ENCODE data around the gene SNAPIN. TPM values are rescaled to one million over a fixed set of nuclear protein-coding genes. Genes with fewer than 3 reads are reported as not detected.

SNAPIN gene
- total RNA-seq, 1 experiment from 2014 or later, result 39.1 TPM

- TF ChIP-seq CTCF (IDR thresholded peaks at IDR 0.05 in 2 of 3, conservative IDR thresholded peaks at IDR 0.05 in 1 of 3; ENCODE audit: borderline replicate concordance in 1 of 3, insufficient read depth in 1 of 3, low read depth in 2 of 3, low read length in 2 of 3) (no peak), ZFX (IDR thresholded peaks at IDR 0.05) (no peak), POLR2A (IDR thresholded peaks at IDR 0.05; ENCODE audit: borderline replicate concordance, extremely low read depth, insufficient read depth, insufficient read length) (no peak)
Observed at GRCh38 chr1:153683854-153684253, 25.4 kb downstream of the SNAPIN start (continued).

- DNase-seq (ENCODE audit: low read depth, low spot score) (no peak), ATAC-seq (no peak)
- H3K4me2 ChIP-seq (ENCODE audit: low read length), result no peak overlapping the region
- no peaks in the 10 kb centered on the region for H4K20me1 ChIP-seq (ENCODE audit: insufficient read depth)
- no peak overlapping the region for H3K4me3 ChIP-seq (replicated peaks in 1 of 2; ENCODE audit: low read depth in 1 of 2, low read length in 2 of 2)
- TF ChIP-seq YY1 (IDR thresholded peaks at IDR 0.05; ENCODE audit: extremely low read depth, insufficient replicate concordance, low read depth, low read length), result no peak
- TF ChIP-seq SIN3A (IDR thresholded peaks at IDR 0.05; ENCODE audit: low read depth), result no peak
- no peak for TF ChIP-seq FOSL1 (IDR thresholded peaks at IDR 0.05; ENCODE audit: low read depth)
- TF ChIP-seq RAD21 (IDR thresholded peaks at IDR 0.05; ENCODE audit: low read depth), result no peak
- TF ChIP-seq ZFX (IDR thresholded peaks at IDR 0.05), result no peak
- TF ChIP-seq ZNF274 (IDR thresholded peaks at IDR 0.05; ENCODE audit: low read depth, low read length), result no peak
- no peak for TF ChIP-seq CTCF (IDR thresholded peaks at IDR 0.05 in 2 of 3, conservative IDR thresholded peaks at IDR 0.05 in 1 of 3; ENCODE audit: borderline replicate concordance in 1 of 3, insufficient read depth in 1 of 3, low read depth in 2 of 3, low read length in 2 of 3)
- no peak for TF ChIP-seq ZBTB33 (IDR thresholded peaks at IDR 0.05; ENCODE audit: extremely low read depth, insufficient replicate concordance, low read length)
- TF ChIP-seq MAX (IDR thresholded peaks at IDR 0.05), result no peak
- TF ChIP-seq CBX3 (IDR thresholded peaks at IDR 0.05; ENCODE audit: low read depth), result no peak
- no peak for TF ChIP-seq ATF3 (IDR thresholded peaks at IDR 0.05)
- TF ChIP-seq ELF1 (IDR thresholded peaks at IDR 0.05; ENCODE audit: borderline replicate concordance, low read depth), result no peak
- TF ChIP-seq POLR2AphosphoS5 (IDR thresholded peaks at IDR 0.05; ENCODE audit: low read depth, low read length), result no peak
- H3K9me2 ChIP-seq (ENCODE audit: insufficient read depth), result no peaks in the 10 kb centered on the region
- H3K9ac ChIP-seq (ENCODE audit: low read length), result no peak overlapping the region
- no peaks in the 10 kb centered on the region; the same call in 1 of the 2 replicates for H3K27me3 ChIP-seq (ENCODE audit: insufficient read depth, low read length)
- peaks cover 0 to 5% of the 10 kb centered on the region in 2 experiments; a peak in 1 of 4 replicates for H3K4me1 ChIP-seq (ENCODE audit: control insufficient read depth in 1 of 2, insufficient read depth in 2 of 2, low read length in 2 of 2)
- POLR2A ChIA-PET, result no interaction called here
- RAD21 ChIA-PET (ENCODE audit: low non-redundant PET in 1 of 2, low total read pairs in 2 of 2, uncharacterized antibody in 2 of 2, unreplicated experiment in 2 of 2), result no interaction called here
- H3K36me3 ChIP-seq (ENCODE audit: control insufficient read depth in 1 of 2, insufficient read depth in 2 of 2, low read length in 2 of 2), result no peaks in the 10 kb centered on the region
- no peak overlapping the region for H3K27ac ChIP-seq (ENCODE audit: low read depth, low read length)
- intact Hi-C loops (cut with micrococcal nuclease), result no loop called here
- no peak overlapping the region for H2AFZ ChIP-seq (ENCODE audit: low read depth, low read length, poor library complexity, severe bottlenecking)
- CTCF ChIA-PET, result no interaction called here
- no TSS peak for BruUV-seq (replicated peaks)
- H3K9me3 ChIP-seq (ENCODE audit: control insufficient read depth in 1 of 2, insufficient read depth in 1 of 2, low read depth in 1 of 2, low read length in 2 of 2), result no peaks in the 10 kb centered on the region
- H3K79me2 ChIP-seq (ENCODE audit: insufficient read depth, low read length), result no peaks in the 10 kb centered on the region
Observed at GRCh38 chr1:153684892-153685291, 26.4 kb downstream of the SNAPIN start.
